ENCODE measurements around the gene SMYD2.

The SMYD2 gene

DNA sequence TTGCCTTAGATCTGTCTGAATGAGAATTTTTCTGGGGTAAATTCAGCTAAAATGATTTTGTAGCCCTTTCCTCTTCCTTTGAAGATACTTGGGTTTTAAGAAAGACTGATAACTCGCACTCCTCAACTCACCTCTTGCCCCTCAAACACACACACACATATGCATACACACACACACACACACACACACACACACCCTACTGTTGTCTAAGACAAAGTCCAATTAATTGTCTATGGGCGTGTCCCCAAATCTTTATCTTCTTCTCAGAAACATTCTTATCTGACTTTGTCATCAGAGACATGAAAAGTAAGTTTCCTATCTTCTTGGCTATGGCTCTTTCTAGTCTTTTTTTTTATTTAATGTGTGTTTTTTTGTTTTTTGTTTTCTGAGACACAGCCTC is 36.1 kb upstream of the SMYD2 start:
- TF ChIP-seq, protein P1, sequence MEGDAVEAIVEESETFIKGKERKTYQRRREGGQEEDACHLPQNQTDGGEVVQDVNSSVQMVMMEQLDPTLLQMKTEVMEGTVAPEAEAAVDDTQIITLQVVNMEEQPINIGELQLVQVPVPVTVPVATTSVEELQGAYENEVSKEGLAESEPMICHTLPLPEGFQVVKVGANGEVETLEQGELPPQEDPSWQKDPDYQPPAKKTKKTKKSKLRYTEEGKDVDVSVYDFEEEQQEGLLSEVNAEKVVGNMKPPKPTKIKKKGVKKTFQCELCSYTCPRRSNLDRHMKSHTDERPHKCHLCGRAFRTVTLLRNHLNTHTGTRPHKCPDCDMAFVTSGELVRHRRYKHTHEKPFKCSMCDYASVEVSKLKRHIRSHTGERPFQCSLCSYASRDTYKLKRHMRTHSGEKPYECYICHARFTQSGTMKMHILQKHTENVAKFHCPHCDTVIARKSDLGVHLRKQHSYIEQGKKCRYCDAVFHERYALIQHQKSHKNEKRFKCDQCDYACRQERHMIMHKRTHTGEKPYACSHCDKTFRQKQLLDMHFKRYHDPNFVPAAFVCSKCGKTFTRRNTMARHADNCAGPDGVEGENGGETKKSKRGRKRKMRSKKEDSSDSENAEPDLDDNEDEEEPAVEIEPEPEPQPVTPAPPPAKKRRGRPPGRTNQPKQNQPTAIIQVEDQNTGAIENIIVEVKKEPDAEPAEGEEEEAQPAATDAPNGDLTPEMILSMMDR (conservative IDR thresholded peaks at IDR 0.05; ENCODE audit: control insufficient read depth, insufficient read depth, low read depth, low read length) = no peak
- DNase-seq (ENCODE audit: low read depth) = no peak
- H3K4me3 ChIP-seq (ENCODE audit: control insufficient read depth, low read depth, low read length) = no peak overlapping the region

DNA sequence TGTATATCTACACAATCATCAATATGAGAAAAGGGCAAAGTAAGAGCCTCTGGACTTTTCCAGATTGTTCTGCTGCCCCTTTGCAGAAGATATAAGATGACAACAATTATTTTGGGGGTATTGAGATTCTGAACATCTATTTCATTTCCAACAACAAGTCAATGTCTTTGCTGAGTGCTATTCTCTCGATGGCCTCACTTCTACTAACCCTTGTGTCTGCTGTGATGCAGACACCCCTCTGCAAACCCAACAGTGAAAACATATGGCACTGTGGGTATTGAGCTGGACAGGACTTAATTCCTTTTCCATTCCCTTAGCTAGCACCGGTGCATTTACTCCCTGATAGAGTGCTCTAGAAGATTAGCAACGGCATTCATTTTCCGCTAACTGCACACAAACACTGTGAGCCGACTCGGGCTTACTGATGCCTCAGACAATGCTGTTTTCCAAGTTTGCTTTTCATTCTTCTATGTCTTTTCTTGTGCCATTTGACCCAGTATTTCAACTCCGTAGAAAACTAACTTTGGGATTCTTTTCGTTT is 33.4 kb upstream of the SMYD2 start:
- H3K4me3 ChIP-seq (ENCODE audit: control insufficient read depth, low read depth, low read length) = no peak overlapping the region
- DNase-seq (ENCODE audit: low read depth) = no peak
- TF ChIP-seq, protein P1 (conservative IDR thresholded peaks at IDR 0.05; ENCODE audit: control insufficient read depth, insufficient read depth, low read depth, low read length) = no peak

DNA sequence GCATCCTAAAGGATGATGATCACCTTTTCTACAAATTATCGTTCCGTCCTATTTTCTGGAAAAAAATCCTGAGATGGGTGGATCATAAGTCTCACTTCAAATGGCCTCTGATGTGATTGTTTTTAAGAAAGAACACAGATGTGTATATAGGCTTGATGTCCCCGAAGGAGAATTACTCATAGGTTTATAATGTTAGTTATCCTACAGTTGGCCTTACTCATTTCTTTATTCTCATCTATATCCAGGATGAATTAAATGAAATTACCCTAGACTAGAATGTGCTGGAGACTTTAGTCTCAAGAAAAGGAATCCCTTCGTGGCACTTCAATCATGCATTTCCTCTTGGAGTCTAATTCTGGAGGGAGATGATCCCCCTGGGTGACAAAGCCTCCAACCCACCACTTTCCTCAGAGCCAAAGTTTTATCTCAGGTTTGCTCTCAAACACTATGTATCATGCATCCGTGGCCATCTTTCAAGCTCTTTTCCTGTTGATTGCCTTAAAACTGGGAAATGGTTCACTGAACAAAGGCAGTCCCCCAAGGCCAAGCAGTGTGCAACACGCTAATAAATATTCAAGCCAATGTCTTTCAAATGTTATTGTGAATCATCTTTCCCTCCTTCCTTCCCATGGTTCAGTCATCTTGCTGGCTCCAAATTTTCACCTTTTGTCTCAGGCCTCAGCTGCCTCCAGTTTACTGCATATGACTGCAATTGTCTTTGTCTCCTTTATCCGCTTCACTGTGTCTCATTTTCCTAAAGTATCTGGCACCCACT is 32.5 kb upstream of the SMYD2 start:
- DNase-seq (ENCODE audit: low read depth) = peak; percentile 54
- TF ChIP-seq, protein P1 (conservative IDR thresholded peaks at IDR 0.05; ENCODE audit: control insufficient read depth, insufficient read depth, low read depth, low read length) = no peak
- no peak overlapping the region for H3K4me3 ChIP-seq (ENCODE audit: control insufficient read depth, low read depth, low read length)

DNA sequence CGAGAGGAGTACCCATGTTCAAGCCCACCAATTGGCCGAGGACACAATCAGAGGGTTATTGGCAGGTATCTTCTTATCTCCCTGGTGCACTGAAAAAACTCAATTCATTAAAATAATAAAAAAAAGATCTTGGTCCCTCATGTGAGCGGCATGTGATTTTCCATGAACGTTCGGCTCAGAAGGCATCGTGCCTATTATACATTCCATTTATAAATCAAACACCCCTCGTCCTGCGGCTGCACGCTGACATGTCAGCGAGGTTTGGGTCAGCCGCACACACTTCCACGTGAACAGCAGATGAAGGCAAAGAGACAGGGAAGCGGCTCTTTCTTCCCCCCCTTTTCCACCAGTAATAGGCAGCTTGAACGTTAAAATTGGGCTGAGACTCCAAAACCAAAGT is 31.3 kb upstream of the SMYD2 start:
- H3K4me3 ChIP-seq (ENCODE audit: control insufficient read depth, low read depth, low read length) = no peak overlapping the region
- TF ChIP-seq, protein P1 (conservative IDR thresholded peaks at IDR 0.05; ENCODE audit: control insufficient read depth, insufficient read depth, low read depth, low read length) = no peak
- no peak for DNase-seq (ENCODE audit: low read depth)

DNA sequence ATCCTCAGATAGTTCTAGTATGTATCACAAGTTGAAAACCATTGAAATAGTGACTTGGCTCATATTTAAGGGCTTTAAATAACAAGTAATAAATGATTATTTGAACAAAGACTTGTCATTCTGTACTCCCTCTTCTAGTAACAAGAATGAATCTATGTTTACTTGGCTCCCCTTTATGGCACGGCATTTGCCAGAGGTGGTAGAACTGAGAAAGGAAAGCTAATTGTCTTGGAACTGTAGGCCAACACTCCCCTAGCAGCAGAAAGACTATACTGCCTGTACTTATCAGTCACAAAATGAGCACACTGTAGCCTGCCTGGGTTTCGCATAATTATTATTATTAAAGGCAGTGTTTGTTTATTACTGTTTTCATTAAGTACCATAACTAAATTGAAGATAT is 29.6 kb upstream of the SMYD2 start:
- no peak overlapping the region for H3K4me3 ChIP-seq (ENCODE audit: control insufficient read depth, low read depth, low read length)
- no peak for DNase-seq (ENCODE audit: low read depth)
- TF ChIP-seq, protein P1 (conservative IDR thresholded peaks at IDR 0.05; ENCODE audit: control insufficient read depth, insufficient read depth, low read depth, low read length) = no peak

DNA sequence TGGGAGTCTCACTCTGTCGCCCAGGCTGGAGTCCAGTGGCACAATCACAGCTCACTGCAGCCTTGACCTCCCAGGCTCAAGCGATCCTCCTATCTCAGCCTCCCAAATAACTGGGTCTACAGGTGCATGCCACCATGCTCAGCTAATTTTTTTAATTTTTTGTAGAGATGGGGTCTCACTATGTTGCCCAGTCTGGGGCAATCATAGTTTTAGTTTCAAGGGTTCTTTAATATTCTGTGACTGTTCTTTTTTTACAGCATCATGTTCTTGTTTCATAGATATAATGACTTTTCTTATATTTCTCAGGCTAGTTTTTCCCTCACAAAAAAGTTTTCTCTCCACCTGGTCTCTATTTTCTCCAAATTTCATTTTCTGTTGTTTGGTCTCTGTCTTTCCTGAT is 25.4 kb upstream of the SMYD2 start:
- TF ChIP-seq, protein P1 (conservative IDR thresholded peaks at IDR 0.05; ENCODE audit: control insufficient read depth, insufficient read depth, low read depth, low read length) = no peak
- H3K4me3 ChIP-seq (ENCODE audit: control insufficient read depth, low read depth, low read length) = no peak overlapping the region
- no peak for DNase-seq (ENCODE audit: low read depth)
